ENCODE results near the gene AFF3. TPM values are rescaled to one million over a fixed set of nuclear protein-coding genes. Genes with fewer than 3 reads are reported as not detected.

AFF3 gene
- total RNA-seq, 2 experiments from 2014 or later, result 3.1 to 3.5 TPM

- ChIA-PET CTCF (no interaction called here), POLR2A (no interaction called here)
- Mint-ChIP-seq H3K36me3 (ENCODE audit: low read depth) (no peaks in the 10 kb centered on the region), H3K4me3 (no peak overlapping the region), H3K9me3 (no peaks in the 10 kb centered on the region), H3K27ac (no peak overlapping the region), H3K4me1 (ENCODE audit: low read depth) (no peaks in the 10 kb centered on the region), H3K27me3 (no peaks in the 10 kb centered on the region)
- intact Hi-C loops (cut with micrococcal nuclease), result no loop called here
- ATAC-seq, result no peak
- TF ChIP-seq, protein P1, sequence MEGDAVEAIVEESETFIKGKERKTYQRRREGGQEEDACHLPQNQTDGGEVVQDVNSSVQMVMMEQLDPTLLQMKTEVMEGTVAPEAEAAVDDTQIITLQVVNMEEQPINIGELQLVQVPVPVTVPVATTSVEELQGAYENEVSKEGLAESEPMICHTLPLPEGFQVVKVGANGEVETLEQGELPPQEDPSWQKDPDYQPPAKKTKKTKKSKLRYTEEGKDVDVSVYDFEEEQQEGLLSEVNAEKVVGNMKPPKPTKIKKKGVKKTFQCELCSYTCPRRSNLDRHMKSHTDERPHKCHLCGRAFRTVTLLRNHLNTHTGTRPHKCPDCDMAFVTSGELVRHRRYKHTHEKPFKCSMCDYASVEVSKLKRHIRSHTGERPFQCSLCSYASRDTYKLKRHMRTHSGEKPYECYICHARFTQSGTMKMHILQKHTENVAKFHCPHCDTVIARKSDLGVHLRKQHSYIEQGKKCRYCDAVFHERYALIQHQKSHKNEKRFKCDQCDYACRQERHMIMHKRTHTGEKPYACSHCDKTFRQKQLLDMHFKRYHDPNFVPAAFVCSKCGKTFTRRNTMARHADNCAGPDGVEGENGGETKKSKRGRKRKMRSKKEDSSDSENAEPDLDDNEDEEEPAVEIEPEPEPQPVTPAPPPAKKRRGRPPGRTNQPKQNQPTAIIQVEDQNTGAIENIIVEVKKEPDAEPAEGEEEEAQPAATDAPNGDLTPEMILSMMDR (IDR thresholded peaks at IDR 0.05), result no peak
- DNase-seq, result no peak
Observed at GRCh38 chr2:99710721-99711120, 431.7 kb downstream of the AFF3 start.

- Mint-ChIP-seq H3K27ac (no peak overlapping the region), H3K27me3 (no peaks in the 10 kb centered on the region), H3K4me3 (no peak overlapping the region), H3K9me3 (no peaks in the 10 kb centered on the region), H3K4me1 (ENCODE audit: low read depth) (no peaks in the 10 kb centered on the region), H3K36me3 (ENCODE audit: low read depth) (no peaks in the 10 kb centered on the region)
- POLR2A ChIA-PET, result no interaction called here
- ATAC-seq, result no peak
- CTCF ChIA-PET, result no interaction called here
- TF ChIP-seq, protein P1 (IDR thresholded peaks at IDR 0.05), result no peak
- intact Hi-C loops (cut with micrococcal nuclease), result no loop called here
- no peak for DNase-seq
Observed at GRCh38 chr2:99709229-99709628, 433.2 kb downstream of the AFF3 start.

DNA sequence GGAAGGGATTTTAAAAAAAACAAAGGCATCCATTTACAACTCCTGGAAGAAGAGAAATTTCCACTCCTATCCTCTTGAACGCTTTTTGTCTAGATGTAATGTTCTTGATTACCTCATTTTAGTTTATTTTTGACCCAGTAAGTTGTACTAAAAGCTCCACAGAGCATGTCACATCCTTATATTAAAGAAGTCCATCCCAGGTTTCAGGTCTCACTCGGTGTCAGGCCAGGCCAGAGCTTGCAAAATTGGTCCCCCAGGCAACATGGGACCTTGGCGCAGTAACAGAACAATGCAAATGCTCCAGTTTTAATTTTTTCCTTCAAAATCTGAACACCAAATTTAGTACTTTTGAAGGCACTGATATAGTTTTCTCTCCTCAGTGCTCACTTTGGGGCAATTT lies 434.2 kb downstream of the AFF3 start:
- Mint-ChIP-seq H3K4me3 (no peak overlapping the region), H3K27ac (no peak overlapping the region), H3K27me3 (no peaks in the 10 kb centered on the region), H3K4me1 (ENCODE audit: low read depth) (no peaks in the 10 kb centered on the region), H3K36me3 (ENCODE audit: low read depth) (no peaks in the 10 kb centered on the region), H3K9me3 (no peaks in the 10 kb centered on the region)
- intact Hi-C loops (cut with micrococcal nuclease), result no loop called here
- CTCF ChIA-PET, result no interaction called here
- TF ChIP-seq, protein P1 (IDR thresholded peaks at IDR 0.05), result no peak
- DNase-seq (no peak), ATAC-seq (no peak)
- POLR2A ChIA-PET, result no interaction called here

GRCh38 chr2:99707592-99707991 lies 434.8 kb downstream of the AFF3 start:
- H3K27me3 Mint-ChIP-seq, result no peaks in the 10 kb centered on the region
- no peaks in the 10 kb centered on the region for H3K4me1 Mint-ChIP-seq (ENCODE audit: low read depth)
- H3K27ac Mint-ChIP-seq, result no peak overlapping the region
- POLR2A ChIA-PET, result no interaction called here
- intact Hi-C loops (cut with micrococcal nuclease), result no loop called here
- ATAC-seq (no peak), DNase-seq (no peak)
- no peaks in the 10 kb centered on the region for H3K36me3 Mint-ChIP-seq (ENCODE audit: low read depth)
- no peak overlapping the region for H3K4me3 Mint-ChIP-seq
- TF ChIP-seq, protein P1 (IDR thresholded peaks at IDR 0.05), result no peak
- CTCF ChIA-PET, result no interaction called here
- H3K9me3 Mint-ChIP-seq, result no peaks in the 10 kb centered on the region

DNA sequence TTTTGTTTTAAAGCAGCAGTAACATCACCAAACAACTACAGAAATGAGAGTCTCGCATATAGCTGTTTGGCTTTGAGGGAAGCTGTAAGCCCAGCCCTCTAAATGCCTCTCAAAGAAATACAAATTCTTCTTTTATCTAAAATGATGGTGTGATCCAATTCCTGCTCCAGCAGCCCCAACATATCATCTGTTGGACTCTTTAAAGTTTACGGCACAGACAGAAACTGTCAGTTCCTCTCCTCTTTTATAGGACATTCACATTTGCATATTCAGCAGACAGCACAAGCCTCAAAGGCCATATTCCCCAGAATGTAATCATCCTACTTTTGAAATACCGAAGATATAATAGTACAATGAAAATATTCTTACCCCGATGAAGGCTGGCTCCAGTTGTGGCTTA lies 435.7 kb downstream of the AFF3 start:
- Mint-ChIP-seq H3K27me3 (peaks cover under 1% of the 10 kb centered on the region), H3K9me3 (no peaks in the 10 kb centered on the region), H3K27ac (no peak overlapping the region), H3K4me1 (ENCODE audit: low read depth) (peaks cover under 1% of the 10 kb centered on the region), H3K36me3 (ENCODE audit: low read depth) (no peaks in the 10 kb centered on the region), H3K4me3 (no peak overlapping the region)
- ATAC-seq, result no peak
- TF ChIP-seq, protein P1 (IDR thresholded peaks at IDR 0.05), result no peak
- ChIA-PET CTCF (no interaction called here), POLR2A (no interaction called here)
- no peak for DNase-seq
- intact Hi-C loops (cut with micrococcal nuclease), result no loop called here

Measured in activated CD8-positive, alpha-beta T cell treated with anti-CD3 and anti-CD28 coated beads for 36 hours (primary cell).